AG04449 (cell line): ENCODE measurements around the gene NCAM2.

ENCODE experiments used
- CTCF ChIA-PET: fragments of 350-600 bp; formaldehyde crosslinking; extraction: SDS; loops from one replicate; lab custom pipeline; 2021; ENCODE audit warnings: antibody characterized with exemption; lab: Yijun Ruan, JAX
- POLR2A ChIA-PET: fragments of 400-600, 350-600 bp; formaldehyde crosslinking; extraction: SDS; loops from one replicate; lab custom pipeline; 2020; ENCODE audit warnings: antibody characterized with exemption, inconsistent platforms; lab: Yijun Ruan, JAX
- DNase-seq: peaks from one replicate; pipeline ENCODE4 v3.0.0-alpha.2; 2010; ENCODE audit warnings: low read depth, low spot score
- H3K4me3 ChIP-seq: 2 replicates; pipeline ENCODE4 v1.5.1; 2011; ENCODE audit warnings: low read depth, mild to moderate bottlenecking, control low read depth, low read length
- TF ChIP-seq, protein P1 (sequence below): IDR thresholded peaks from one replicate; pipeline ENCODE4 v1.5.1; 2011; ENCODE audit warnings: mild to moderate bottlenecking, moderate library complexity, low read length, control low read depth, inconsistent platforms; ENCODE audit not compliant: insufficient read depth; ENCODE audit errors: missing control alignments

NCAM2 gene

GRCh38 chr21:21158376-21158918, 160.2 kb downstream of the NCAM2 start:
- ChIA-PET CTCF (interaction anchor here (1.0 kb wide), 1 partner anchor 19 kb away, joined by 4 read pairs; no protein-coding TSS in a partner anchor), POLR2A (no interaction called here)
- no peak for DNase-seq
- H3K4me3 ChIP-seq: no peak overlapping the region
- TF ChIP-seq, protein P1, sequence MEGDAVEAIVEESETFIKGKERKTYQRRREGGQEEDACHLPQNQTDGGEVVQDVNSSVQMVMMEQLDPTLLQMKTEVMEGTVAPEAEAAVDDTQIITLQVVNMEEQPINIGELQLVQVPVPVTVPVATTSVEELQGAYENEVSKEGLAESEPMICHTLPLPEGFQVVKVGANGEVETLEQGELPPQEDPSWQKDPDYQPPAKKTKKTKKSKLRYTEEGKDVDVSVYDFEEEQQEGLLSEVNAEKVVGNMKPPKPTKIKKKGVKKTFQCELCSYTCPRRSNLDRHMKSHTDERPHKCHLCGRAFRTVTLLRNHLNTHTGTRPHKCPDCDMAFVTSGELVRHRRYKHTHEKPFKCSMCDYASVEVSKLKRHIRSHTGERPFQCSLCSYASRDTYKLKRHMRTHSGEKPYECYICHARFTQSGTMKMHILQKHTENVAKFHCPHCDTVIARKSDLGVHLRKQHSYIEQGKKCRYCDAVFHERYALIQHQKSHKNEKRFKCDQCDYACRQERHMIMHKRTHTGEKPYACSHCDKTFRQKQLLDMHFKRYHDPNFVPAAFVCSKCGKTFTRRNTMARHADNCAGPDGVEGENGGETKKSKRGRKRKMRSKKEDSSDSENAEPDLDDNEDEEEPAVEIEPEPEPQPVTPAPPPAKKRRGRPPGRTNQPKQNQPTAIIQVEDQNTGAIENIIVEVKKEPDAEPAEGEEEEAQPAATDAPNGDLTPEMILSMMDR: no peak

DNA sequence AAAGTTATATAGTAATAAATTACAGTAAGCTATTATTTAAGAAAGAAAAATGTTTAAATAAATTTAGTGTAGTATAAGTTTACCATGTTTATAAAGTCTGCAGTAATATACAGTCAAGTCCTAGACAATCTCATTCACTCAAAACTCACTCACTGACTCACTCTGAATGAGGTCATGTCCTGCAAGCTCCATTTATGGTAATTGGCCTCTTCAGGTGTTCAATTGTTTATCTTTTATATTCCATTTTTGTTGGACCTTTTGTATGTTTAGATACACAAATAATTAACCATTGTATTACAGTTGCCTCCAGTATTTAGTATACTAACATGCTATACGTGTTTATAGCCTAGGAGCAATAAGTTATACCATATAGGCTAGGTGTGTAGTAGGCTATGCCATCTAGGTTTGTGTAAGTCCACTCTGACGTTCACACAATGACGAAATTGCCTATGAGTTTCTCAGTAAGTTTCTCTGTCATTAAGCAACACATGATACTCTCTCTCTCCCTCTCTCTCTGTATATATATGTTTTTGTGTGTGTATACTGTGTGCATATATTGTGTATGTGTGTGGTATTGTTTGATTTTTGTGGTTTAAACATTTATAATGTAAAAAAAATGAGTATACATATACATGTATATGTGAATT, 161.2 kb downstream of the NCAM2 start:
- TF ChIP-seq, protein P1: no peak
- no peak overlapping the region for H3K4me3 ChIP-seq
- CTCF ChIA-PET: interaction anchor here (1.0 kb wide), 1 partner anchor 20 kb away, joined by 4 read pairs; no protein-coding TSS in a partner anchor
- DNase-seq: no peak
- POLR2A ChIA-PET: no interaction called here

- DNase-seq: no peak
- H3K4me3 ChIP-seq: no peak overlapping the region
- ChIA-PET POLR2A (no interaction called here), CTCF (interaction anchor here (0.9 to 1.7 kb wide), 8 partner anchors 10 to 759 kb away, joined by 3 to 7 read pairs (median 4); no protein-coding TSS in a partner anchor)
- TF ChIP-seq, protein P1: no peak
These were observed 164.6 kb downstream of the NCAM2 start for GRCh38 chr21:21162786-21163185.

DNA sequence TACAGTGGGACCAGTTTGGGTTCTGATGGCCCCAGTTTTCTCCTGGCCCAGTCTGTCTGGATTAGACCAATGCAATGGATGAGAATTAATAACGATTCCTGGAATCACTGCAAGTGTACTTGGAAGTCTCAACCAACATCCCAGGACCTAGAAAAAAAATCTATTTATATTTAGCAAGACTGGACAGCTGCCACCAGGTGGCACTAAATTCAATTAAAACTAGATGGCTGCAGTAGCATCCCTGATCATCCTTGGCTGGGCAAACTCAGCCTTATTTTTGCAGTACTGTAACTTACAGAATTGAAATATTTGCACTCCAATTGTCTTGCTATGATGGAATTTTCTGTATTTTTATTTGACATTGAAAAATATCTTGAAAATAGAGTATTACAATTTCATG, 165.7 kb downstream of the NCAM2 start:
- TF ChIP-seq, protein P1: peak; percentile 32
- H3K4me3 ChIP-seq: no peak overlapping the region
- peak; percentile 33 for DNase-seq
- ChIA-PET CTCF (interaction anchor here (0.7 to 1.7 kb wide), 12 partner anchors 9 to 211 kb away, joined by 3 to 7 read pairs (median 4); no protein-coding TSS in a partner anchor), POLR2A (no interaction called here)

GRCh38 chr21:21165063-21165645, 166.9 kb downstream of the NCAM2 start:
- CTCF ChIA-PET: interaction anchor here (0.9 to 1.7 kb wide), 5 partner anchors 9 to 1626 kb away, joined by 3 to 5 read pairs (median 3); no protein-coding TSS in a partner anchor
- DNase-seq: peak; percentile 92
- TF ChIP-seq, protein P1: no peak
- POLR2A ChIA-PET: no interaction called here
- H3K4me3 ChIP-seq: no peak overlapping the region

DNA sequence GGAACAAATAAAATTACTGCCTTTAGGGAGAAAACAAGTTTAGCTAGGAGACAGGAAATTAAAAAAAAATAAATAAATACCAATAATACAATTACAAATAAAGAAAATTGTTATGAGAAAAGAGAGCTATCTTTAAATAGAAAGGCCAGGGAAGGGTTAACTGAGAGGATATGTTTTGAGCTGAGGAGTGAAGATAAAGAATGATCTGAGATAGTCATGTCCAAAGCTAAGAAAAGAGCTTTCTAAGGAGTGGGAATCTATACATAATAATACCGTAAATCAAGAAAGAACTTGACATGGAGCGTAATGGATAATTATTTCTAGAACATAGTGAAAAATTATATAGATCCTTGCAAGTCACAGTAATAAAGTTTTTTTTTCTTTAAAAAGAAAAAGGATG, 176.5 kb downstream of the NCAM2 start:
- H3K4me3 ChIP-seq: no peak overlapping the region
- no peak for DNase-seq
- TF ChIP-seq, protein P1: no peak
- POLR2A ChIA-PET: no interaction called here
- CTCF ChIA-PET: interaction anchor here (1.6 kb wide), 1 partner anchor 9 kb away, joined by 5 read pairs; no protein-coding TSS in a partner anchor
